Subcutaneous abdominal adipose tissue (tissue), 5 donors: ENCODE measurements around the gene HTR4.
A peak's percentile ranks its signal among the peaks of the same experiment; 100 is the strongest.

Experiments
- H3K27ac ChIP-seq: one replicate; pipeline ENCODE4 v1.7.0; 2013; ENCODE audit warnings: low read depth, mild to moderate bottlenecking, inconsistent platforms, low read length, moderate library complexity
- H3K27me3 ChIP-seq, 5 donors: one replicate each; pipeline ENCODE4 v1.7.0; 2013; ENCODE audit warnings: low read length in 5 of 5, inconsistent platforms in 1 of 5; ENCODE audit not compliant: control insufficient read depth in 5 of 5, insufficient read depth in 4 of 5
- H3K36me3 ChIP-seq, 5 donors: one replicate each; pipeline ENCODE4 v1.7.0; 2013; ENCODE audit warnings: low read length in 5 of 5; ENCODE audit not compliant: control insufficient read depth in 5 of 5, insufficient read depth in 5 of 5
- H3K4me1 ChIP-seq, 5 donors: one replicate each; pipeline ENCODE4 v1.7.0; 2013; ENCODE audit warnings: low read length in 5 of 5, mild to moderate bottlenecking in 3 of 5, moderate library complexity in 1 of 5; ENCODE audit not compliant: control insufficient read depth in 5 of 5, insufficient read depth in 5 of 5
- H3K4me3 ChIP-seq, 5 donors: one replicate each; pipeline ENCODE4 v1.7.0; 2013; ENCODE audit warnings: low read length in 5 of 5, low read depth in 1 of 5
- H3K9ac ChIP-seq, 5 donors: one replicate each; pipeline ENCODE4 v1.7.0; 2013; ENCODE audit warnings: low read length in 5 of 5, mild to moderate bottlenecking in 4 of 5, moderate library complexity in 3 of 5
- H3K9me3 ChIP-seq, 5 donors: one replicate each; pipeline ENCODE4 v1.7.0; 2013; ENCODE audit warnings: low read length in 5 of 5; ENCODE audit not compliant: control insufficient read depth in 5 of 5
- donor health status: healthy.
- donor health status: healthy.
- donor health status: healthy.
- donor health status: healthy.
- donor health status: healthy.

The HTR4 gene

DNA sequence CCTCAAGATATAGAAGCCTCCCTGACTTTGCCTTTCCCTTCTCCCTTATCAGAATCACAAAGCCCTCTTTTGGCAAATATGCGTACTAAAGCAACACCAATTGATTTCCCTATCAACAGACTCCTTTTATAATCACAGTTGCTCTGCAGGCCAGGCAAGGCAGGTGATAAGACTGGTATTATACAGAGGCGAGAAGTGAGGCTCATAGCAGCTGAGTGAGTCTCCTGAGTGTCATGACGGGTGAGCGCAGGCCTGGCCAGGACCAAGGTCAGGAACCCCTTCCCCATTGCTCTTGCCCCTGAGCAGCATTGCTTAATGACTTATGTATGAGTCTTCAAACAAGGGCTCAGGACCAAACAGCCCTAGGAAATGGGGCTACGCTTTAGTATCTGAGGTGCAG, 199.8 kb downstream of the HTR4 start:
- Histone ChIP-seq H3K4me3 (no peak overlapping the region), H3K27ac (no peak overlapping the region)

DNA sequence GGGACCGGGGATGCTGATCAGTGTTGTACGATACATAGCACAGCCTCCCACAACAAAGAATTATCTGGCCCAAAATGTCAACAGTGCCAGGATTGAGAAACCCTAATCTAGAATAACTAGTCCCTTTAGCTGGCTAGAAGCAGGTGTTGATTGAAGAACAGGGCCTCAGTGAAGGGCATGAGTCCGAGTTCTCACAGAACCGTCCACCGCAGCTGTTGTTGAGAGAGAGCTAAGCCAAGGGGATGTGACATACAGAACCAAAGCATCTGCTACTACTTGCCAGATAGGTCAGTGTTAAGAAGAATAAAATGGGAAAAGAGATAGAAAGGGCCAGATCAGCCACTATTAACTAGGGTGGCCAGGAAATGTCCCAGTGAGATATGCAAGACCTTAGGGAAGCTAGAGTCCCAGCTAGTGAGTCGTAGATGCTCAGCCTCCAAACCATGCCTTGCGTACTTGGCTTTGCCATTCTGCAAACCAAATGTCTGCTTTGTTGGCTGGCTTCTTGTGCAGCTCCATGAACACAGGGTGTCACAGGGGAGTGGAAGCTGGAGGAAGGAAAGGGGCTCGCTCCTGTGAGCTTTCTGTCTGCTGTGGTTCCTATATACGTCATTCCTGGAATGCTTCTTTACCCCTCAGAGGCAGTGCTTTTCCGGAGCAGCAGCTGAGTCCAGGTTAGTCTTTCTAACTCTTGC, 201.7 kb downstream of the HTR4 start:
- Histone ChIP-seq H3K36me3 (peaks cover 0 to 4% (median 0%) of the 10 kb centered on the region in 5 donors), H3K27ac (no peak overlapping the region), H3K9me3 (no peaks in the 10 kb centered on the region), H3K4me3 (no peak overlapping the region), H3K27me3 (no peaks in the 10 kb centered on the region), H3K4me1 (no peaks in the 10 kb centered on the region), H3K9ac (no peak overlapping the region)

More for the DNA sequence above, 199.8 kb downstream of the HTR4 start:
- Histone ChIP-seq H3K27me3 (peaks cover 0 to 4% (median 0%) of the 10 kb centered on the region in 5 donors), H3K4me1 (no peaks in the 10 kb centered on the region), H3K9me3 (no peaks in the 10 kb centered on the region), H3K36me3 (no peaks in the 10 kb centered on the region), H3K9ac (no peak overlapping the region)

DNA sequence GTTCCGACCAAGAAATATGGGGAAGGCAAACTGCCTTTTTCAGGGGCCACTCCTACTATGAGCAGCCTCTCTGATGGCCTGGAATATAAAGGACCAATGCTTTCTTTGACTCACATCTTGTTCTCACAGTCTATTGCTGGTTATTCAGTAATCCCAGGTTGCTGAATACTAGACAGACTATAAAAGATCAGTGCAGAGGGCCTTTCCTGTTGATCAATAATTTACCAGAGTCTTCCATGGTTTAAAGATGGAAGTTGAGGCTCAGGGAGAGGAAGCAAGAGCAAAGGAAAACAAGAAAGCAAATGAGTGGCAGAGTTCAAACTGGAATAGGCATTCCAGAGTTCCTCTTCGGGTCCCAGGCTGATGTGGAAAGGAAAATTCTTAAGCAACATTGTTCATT, 207.7 kb downstream of the HTR4 start:
- H3K4me3 ChIP-seq: no peak overlapping the region
- H3K36me3 ChIP-seq: peaks cover 10 to 19% (median 13%) of the 10 kb centered on the region in 5 donors
- no peaks in the 10 kb centered on the region for H3K9me3 ChIP-seq
- no peaks in the 10 kb centered on the region for H3K27me3 ChIP-seq
- no peak overlapping the region for H3K9ac ChIP-seq
- H3K27ac ChIP-seq: no peak overlapping the region
- H3K4me1 ChIP-seq: no peaks in the 10 kb centered on the region

DNA sequence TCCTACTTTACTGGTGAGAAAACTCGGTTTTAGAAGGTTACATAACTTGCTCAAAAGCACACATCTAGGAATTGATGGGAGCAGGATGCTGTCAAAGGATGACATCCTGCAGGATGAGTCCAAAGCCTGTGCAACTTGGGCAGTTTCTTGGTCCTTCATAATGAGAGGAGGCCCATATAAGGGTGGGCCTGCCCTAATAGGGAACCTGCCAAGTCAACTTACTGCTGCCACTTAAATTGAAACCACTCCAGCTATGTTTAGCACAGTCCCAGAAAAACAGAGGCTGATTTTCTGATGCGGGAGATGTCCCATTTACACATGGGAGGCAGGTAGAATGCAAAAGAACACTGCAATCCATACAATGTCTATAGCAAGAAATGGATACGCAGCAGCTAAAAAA, 208.7 kb downstream of the HTR4 start:
- H3K27ac ChIP-seq: no peak overlapping the region

DNA sequence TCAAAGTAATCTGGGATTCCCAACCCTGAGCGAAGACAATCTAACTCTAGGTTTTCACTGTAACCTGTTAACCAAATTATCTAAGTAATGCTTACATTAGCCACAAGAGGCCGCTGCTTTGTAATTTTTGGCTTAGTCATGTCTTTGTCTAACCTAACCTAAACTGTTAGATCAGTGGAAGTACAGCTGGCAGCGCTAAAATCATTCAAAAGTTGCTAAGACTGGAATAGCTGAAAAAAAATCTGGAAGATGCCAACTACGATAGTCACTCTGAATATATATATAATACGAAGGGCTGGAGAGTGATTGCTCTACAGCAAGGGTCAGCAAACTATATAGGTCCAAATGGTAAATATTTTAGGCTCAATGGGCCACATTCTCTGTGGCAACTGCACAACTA, 210.3 kb downstream of the HTR4 start:
- no peak overlapping the region for H3K9ac ChIP-seq
- peaks cover 0 to 3% (median 0%) of the 10 kb centered on the region in 5 donors for H3K4me1 ChIP-seq
- H3K4me3 ChIP-seq: no peak overlapping the region
- H3K27ac ChIP-seq: no peak overlapping the region
- peaks cover 33 to 42% (median 37%) of the 10 kb centered on the region in 5 donors for H3K36me3 ChIP-seq
- no peaks in the 10 kb centered on the region for H3K27me3 ChIP-seq
- no peaks in the 10 kb centered on the region for H3K9me3 ChIP-seq

More for the DNA sequence above, 208.7 kb downstream of the HTR4 start:
- H3K9me3 ChIP-seq: no peaks in the 10 kb centered on the region
- peaks cover 20 to 26% (median 22%) of the 10 kb centered on the region in 5 donors for H3K36me3 ChIP-seq
- H3K4me3 ChIP-seq: no peak overlapping the region
- no peak overlapping the region for H3K9ac ChIP-seq
- no peaks in the 10 kb centered on the region for H3K27me3 ChIP-seq
- H3K4me1 ChIP-seq: no peaks in the 10 kb centered on the region

DNA sequence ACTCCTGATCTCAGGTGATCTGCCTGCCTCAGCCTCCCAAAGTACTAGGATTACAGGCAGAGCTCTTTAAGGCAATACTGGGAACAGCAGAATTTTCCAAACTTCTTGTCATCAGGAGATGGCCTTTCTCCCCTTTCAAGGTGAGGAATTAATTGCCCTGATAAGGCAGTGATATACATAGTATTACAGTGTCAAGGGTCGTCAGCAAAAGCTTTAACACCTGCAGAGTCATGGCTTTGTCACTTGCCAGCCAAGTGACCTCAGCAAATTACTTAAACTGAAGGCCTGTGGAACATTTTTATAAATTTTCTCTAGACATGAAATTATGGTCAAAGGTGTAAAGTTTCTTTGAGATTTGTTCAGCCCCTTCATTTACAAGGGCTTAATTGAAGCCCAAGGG, 211.1 kb downstream of the HTR4 start:
- H3K4me1 ChIP-seq: peaks cover 0 to 7% (median 0%) of the 10 kb centered on the region in 5 donors
- H3K27me3 ChIP-seq: no peaks in the 10 kb centered on the region
- no peak overlapping the region for H3K9ac ChIP-seq
- H3K27ac ChIP-seq: no peak overlapping the region
- no peak overlapping the region for H3K4me3 ChIP-seq
- no peaks in the 10 kb centered on the region for H3K9me3 ChIP-seq
- peaks cover 37 to 49% (median 42%) of the 10 kb centered on the region in 5 donors for H3K36me3 ChIP-seq

DNA sequence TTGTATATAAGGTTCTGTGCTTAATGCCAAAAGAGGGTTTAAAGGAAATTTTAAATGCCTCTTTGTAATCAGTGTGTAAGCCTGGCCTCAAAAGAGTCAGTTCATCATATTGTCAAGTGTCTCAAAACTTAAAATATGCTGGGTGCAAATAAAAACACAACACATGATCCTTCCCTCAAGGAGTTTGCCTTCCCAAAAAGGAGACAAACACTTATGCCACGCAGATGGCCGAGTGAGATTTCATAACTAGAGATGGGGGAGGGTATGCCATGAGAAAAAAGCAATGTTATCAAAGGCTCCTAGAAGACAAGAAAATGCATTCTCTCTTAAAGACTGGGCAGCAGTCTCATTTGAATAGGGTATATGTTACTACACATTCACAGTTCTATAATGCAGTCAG, 215.4 kb downstream of the HTR4 start:
- H3K27ac ChIP-seq: no peak overlapping the region
- H3K27me3 ChIP-seq: no peaks in the 10 kb centered on the region
- H3K4me3 ChIP-seq: no peak overlapping the region
- peaks cover 58 to 75% (median 65%) of the 10 kb centered on the region in 5 donors for H3K36me3 ChIP-seq
- peaks cover 0 to 13% (median 0%) of the 10 kb centered on the region in 5 donors for H3K4me1 ChIP-seq
- peak overlapping the region in 1 of 5 donors; percentile 18 for H3K9ac ChIP-seq
- H3K9me3 ChIP-seq: no peaks in the 10 kb centered on the region

DNA sequence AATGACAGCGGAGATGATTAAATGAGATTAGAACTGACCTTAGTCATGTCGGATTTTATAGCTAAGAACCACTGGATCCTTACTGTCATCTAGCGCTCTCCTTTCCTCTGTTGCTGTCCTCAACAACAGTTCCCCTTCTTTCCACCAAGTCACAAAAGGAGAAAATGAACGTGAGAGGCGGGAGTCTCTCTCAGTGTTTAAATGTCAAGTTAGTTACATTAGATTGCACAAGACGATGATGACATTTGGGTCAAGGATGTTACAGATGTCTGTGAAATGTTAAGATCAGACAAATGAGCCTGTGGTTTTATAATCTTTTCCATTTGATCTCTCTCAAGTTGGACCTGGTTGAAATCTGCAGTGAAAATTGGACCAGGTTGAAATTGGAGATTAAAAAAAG, 217.1 kb downstream of the HTR4 start:
- Histone ChIP-seq H3K9ac (no peak overlapping the region), H3K27me3 (no peaks in the 10 kb centered on the region), H3K27ac (no peak overlapping the region), H3K9me3 (no peaks in the 10 kb centered on the region), H3K36me3 (peaks cover 58 to 83% (median 73%) of the 10 kb centered on the region in 5 donors), H3K4me1 (peaks cover 0 to 13% (median 0%) of the 10 kb centered on the region in 5 donors), H3K4me3 (no peak overlapping the region)

DNA sequence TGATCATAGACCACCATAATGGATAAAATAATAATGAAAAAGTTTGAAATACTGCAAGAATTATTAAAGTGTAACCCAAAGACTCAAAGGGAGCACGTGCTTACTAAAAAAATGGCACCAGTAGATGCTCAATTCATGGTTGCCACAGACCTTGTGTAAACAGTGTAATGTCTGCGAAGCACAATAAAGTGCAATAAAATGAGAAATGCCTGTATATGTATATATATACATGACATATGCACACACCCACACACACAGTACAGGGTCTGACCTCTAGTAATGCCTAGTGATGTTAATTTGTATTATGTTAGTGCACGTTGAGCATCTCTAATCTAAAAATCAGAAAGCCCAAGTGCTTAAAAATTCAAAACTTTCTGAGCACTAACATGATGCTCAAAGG, 218.3 kb downstream of the HTR4 start:
- H3K9ac ChIP-seq: no peak overlapping the region
- H3K36me3 ChIP-seq: peaks cover 52 to 77% (median 66%) of the 10 kb centered on the region in 5 donors

DNA sequence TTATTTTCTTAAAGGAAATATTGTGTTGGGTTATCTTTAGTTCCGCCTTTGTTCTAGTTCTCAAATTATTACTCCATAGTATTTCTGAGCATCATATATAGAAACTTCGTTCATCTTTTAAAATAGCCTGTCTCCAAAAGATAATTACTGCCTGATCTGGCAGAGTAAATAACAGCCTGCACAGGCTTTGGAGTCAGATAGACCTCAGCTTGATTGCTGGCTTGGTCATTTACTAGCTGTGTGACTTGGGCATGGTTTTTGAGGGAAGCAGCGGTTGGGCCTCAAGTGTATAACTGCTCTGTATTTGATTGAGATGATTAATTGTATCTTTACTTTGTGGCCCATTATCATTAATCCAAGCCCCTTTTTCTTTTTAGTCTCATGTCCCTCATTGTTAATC, 220.5 kb downstream of the HTR4 start:
- Histone ChIP-seq H3K36me3 (peaks cover 32 to 57% (median 46%) of the 10 kb centered on the region in 5 donors), H3K27ac (no peak overlapping the region), H3K9ac (no peak overlapping the region), H3K4me3 (no peak overlapping the region), H3K27me3 (no peaks in the 10 kb centered on the region), H3K4me1 (peaks cover 0 to 8% (median 0%) of the 10 kb centered on the region in 5 donors), H3K9me3 (no peaks in the 10 kb centered on the region)

More for the DNA sequence above, 218.3 kb downstream of the HTR4 start:
- Histone ChIP-seq H3K9me3 (no peaks in the 10 kb centered on the region), H3K4me1 (peaks cover 0 to 13% (median 0%) of the 10 kb centered on the region in 5 donors), H3K27me3 (no peaks in the 10 kb centered on the region), H3K4me3 (no peak overlapping the region), H3K27ac (no peak overlapping the region)
